Measurements from ENCODE around the gene DYRK1A. TPM values are rescaled to one million over a fixed set of nuclear protein-coding genes. Genes with fewer than 3 reads are reported as not detected.
A peak's percentile ranks its signal among the peaks of the same experiment; 100 is the strongest.

Gene DYRK1A
- total and polyA plus RNA-seq, 2 of the 13 experiments (the other 11 are each of a cell fraction or from before 2014, with no cell fraction given): 24.6 to 34.2 TPM

DNA sequence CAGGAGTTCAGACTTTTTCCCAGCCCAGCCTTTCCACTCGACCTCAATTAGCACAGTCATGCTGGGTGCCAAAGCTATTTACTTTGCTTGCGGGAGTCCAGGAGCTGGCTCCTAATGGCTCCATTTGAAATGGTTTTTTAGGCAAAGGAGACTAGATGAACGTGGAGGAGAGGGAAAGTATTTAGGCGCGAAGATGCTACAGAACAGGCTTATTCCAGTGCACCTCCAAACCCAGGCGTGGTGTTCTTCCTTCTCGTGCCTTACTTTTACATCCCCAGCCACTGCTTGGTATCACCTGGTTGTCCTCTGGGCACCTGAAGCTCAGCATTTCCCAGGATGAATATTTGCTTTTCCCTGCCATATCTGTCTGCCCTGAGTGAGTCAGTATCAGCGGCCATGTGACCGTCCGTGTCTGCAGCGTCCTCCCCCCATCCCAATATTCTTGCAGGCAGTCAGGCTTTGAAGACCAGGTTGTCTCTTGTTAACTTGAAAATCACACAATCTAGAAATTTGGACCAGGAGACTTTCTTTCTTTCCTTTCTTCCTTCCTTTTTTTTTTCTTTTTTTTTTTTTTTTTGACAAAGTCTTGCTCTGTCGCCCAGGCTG is 198.5 kb downstream of the DYRK1A start (continued):
- no peak for TF ChIP-seq SUZ12 (IDR thresholded peaks at IDR 0.05; ENCODE audit: low read depth, low read length)
- TF ChIP-seq NFYB (CRISPR knock-in tag; IDR thresholded peaks at IDR 0.05): peak; percentile 1; the same call in 1 of the 2 replicates
- no peak for TF ChIP-seq ZNF296 (CRISPR knock-in tag; conservative IDR thresholded peaks at IDR 0.05)
- TF ChIP-seq, protein P1, sequence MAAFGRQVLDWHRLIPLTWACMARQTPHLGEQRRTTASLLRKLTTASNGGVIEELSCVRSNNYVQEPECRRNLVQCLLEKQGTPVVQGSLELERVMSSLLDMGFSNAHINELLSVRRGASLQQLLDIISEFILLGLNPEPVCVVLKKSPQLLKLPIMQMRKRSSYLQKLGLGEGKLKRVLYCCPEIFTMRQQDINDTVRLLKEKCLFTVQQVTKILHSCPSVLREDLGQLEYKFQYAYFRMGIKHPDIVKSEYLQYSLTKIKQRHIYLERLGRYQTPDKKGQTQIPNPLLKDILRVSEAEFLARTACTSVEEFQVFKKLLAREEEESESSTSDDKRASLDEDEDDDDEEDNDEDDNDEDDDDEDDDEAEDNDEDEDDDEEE (CRISPR knock-in tag; IDR thresholded peaks at IDR 0.05): no peak
- no peak for TF ChIP-seq ZBTB7A (CRISPR knock-in tag; IDR thresholded peaks at IDR 0.05)
- TF ChIP-seq GLMP (CRISPR knock-in tag; IDR thresholded peaks at IDR 0.05; ENCODE audit: borderline replicate concordance): no peak
- TF ChIP-seq ZBTB42 (CRISPR knock-in tag; IDR thresholded peaks at IDR 0.05): no peak
- TF ChIP-seq DMTF1 (CRISPR knock-in tag; IDR thresholded peaks at IDR 0.05): no peak
- TF ChIP-seq ZNF784 (CRISPR knock-in tag; IDR thresholded peaks at IDR 0.05; ENCODE audit: borderline replicate concordance): no peak
- TF ChIP-seq, protein P2, sequence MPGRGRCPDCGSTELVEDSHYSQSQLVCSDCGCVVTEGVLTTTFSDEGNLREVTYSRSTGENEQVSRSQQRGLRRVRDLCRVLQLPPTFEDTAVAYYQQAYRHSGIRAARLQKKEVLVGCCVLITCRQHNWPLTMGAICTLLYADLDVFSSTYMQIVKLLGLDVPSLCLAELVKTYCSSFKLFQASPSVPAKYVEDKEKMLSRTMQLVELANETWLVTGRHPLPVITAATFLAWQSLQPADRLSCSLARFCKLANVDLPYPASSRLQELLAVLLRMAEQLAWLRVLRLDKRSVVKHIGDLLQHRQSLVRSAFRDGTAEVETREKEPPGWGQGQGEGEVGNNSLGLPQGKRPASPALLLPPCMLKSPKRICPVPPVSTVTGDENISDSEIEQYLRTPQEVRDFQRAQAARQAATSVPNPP (CRISPR knock-in tag; IDR thresholded peaks at IDR 0.05): no peak
- TF ChIP-seq ZNF235 (CRISPR knock-in tag; IDR thresholded peaks at IDR 0.05; ENCODE audit: borderline replicate concordance): 0 out of 2 replicates have a peak, but pooled peaks have one; percentile 62
